H1 (cell line): ENCODE results near the gene MLPH. TPM values are rescaled to one million over a fixed set of nuclear protein-coding genes. Genes with fewer than 3 reads are reported as not detected.

Experiments used
- CTCF ChIA-PET: fragments of 300-600 bp; sonication (Branson Sonifier 250); formaldehyde crosslinking; loops from one replicate; lab custom pipeline; 2021; ENCODE audit not compliant: partially characterized antibody; lab: Charles Lee
- POLR2A ChIA-PET: fragments of 300-600 bp; sonication (Branson Sonifier 250); formaldehyde crosslinking; loops from one replicate; lab custom pipeline; 2021; ENCODE audit warnings: inconsistent platforms; ENCODE audit not compliant: partially characterized antibody; lab: Charles Lee
- DNase-seq, 2 experiments: peaks; one replicate each; pipeline versions ENCODE4 v3.0.0 to v3.0.0-alpha.2; 2010 to 2022; ENCODE audit warnings: low spot score in 2 of 2, low read depth in 1 of 2, mixed read lengths in 1 of 2
- FAIRE-seq: peaks from 2 replicates; lab custom pipeline; 2011; peaks lifted over from hg19 to GRCh38; lab: Jason Lieb, UNC
- H2AFZ ChIP-seq: 2 replicates; pipeline ENCODE4 v1.8.1; 2012; ENCODE audit warnings: low read length, inconsistent platforms
- H2AK5ac ChIP-seq: 2 replicates; pipeline ENCODE4 v1.6.1; 2013; ENCODE audit warnings: low read depth, low read length
- H2BK120ac ChIP-seq: replicated peaks from 2 replicates; pipeline ENCODE3; 2013; ENCODE audit warnings: low read depth, low read length, inconsistent platforms
- H2BK12ac ChIP-seq: 2 replicates; pipeline ENCODE4 v1.6.1; 2013; ENCODE audit warnings: low read depth, low read length
- H2BK15ac ChIP-seq: 2 replicates; pipeline ENCODE4 v1.6.1; 2013; ENCODE audit warnings: low read length
- H2BK20ac ChIP-seq: 2 replicates; pipeline ENCODE4 v1.6.1; 2013; ENCODE audit warnings: low read length
- H2BK5ac ChIP-seq: 2 replicates; pipeline ENCODE4 v1.6.1; 2013; ENCODE audit warnings: low read depth, low read length
- H3K14ac ChIP-seq: 2 replicates; pipeline ENCODE4 v1.6.1; 2013; ENCODE audit warnings: inconsistent platforms; ENCODE audit not compliant: insufficient read length
- H3K18ac ChIP-seq: 2 replicates; pipeline ENCODE4 v1.6.1; 2013; ENCODE audit warnings: low read length; ENCODE audit errors: extremely low read depth
- H3K23ac ChIP-seq: 2 replicates; pipeline ENCODE4 v1.6.1; 2013; ENCODE audit warnings: inconsistent platforms; ENCODE audit not compliant: insufficient read length
- H3K23me2 ChIP-seq: 2 replicates; pipeline ENCODE4 v1.6.1; 2013; ENCODE audit warnings: low read depth, low read length
- H3K27ac ChIP-seq: 2 replicates; pipeline ENCODE4 v1.6.1; 2011; ENCODE audit warnings: low read depth, low read length, inconsistent platforms
- H3K27me3 ChIP-seq, 4 experiments: replicated peaks in 1 of 4; 1 replicate in 1 of 4; 2 replicates in 3 of 4; pipeline versions ENCODE4 v1.6.1 to v1.8.1; 2011 to 2013; ENCODE audit warnings: low read length in 3 of 4, mild to moderate bottlenecking in 3 of 4, inconsistent platforms in 2 of 4, mixed read lengths in 2 of 4, moderate library complexity in 1 of 4; ENCODE audit not compliant: control insufficient read depth in 3 of 4, insufficient read depth in 3 of 4; ENCODE audit errors: extremely low read depth in 1 of 4
- H3K36me3 ChIP-seq, 4 experiments: 2 replicates each; pipeline versions ENCODE4 v1.6.1 to v1.8.1; 2011 to 2013; ENCODE audit warnings: mild to moderate bottlenecking in 4 of 4, low read length in 3 of 4, moderate library complexity in 2 of 4, control low read depth in 1 of 4, inconsistent platforms in 1 of 4; ENCODE audit not compliant: insufficient read depth in 4 of 4, control insufficient read depth in 2 of 4
- H3K4ac ChIP-seq: replicated peaks from 2 replicates; pipeline ENCODE3; 2013; ENCODE audit warnings: low read length, low read depth, mixed read lengths, inconsistent platforms; ENCODE audit not compliant: insufficient read length
- H3K4me1 ChIP-seq, 4 experiments: replicated peaks in 1 of 4; 1 replicate in 1 of 4; 2 replicates in 3 of 4; pipeline versions ENCODE4 v1.6.1 to v1.8.1; 2011 to 2013; ENCODE audit warnings: low read length in 3 of 4, inconsistent platforms in 2 of 4, mixed read lengths in 1 of 4; ENCODE audit not compliant: insufficient read depth in 4 of 4, control insufficient read depth in 3 of 4
- H3K4me2 ChIP-seq, 2 experiments: 2 replicates each; pipeline versions ENCODE4 v1.6.1 to v1.8.1; 2011 to 2013; ENCODE audit warnings: low read depth in 2 of 2, low read length in 2 of 2, control low read depth in 1 of 2, inconsistent platforms in 1 of 2, mild to moderate bottlenecking in 1 of 2; ENCODE audit not compliant: insufficient read depth in 1 of 2
- H3K4me3 ChIP-seq, 4 experiments: fragments of 200-600, 300-600 bp in 1 of 4; sonication (generic), shearing (Covaris generic), sonication (Bioruptor Twin) in 1 of 4; 2 replicates each; pipeline versions ENCODE4 v1.5.1 to v1.8.1; 2011 to 2016; ENCODE audit warnings: low read length in 4 of 4, low read depth in 3 of 4, control low read depth in 2 of 4, inconsistent platforms in 2 of 4, mild to moderate bottlenecking in 2 of 4, mixed read lengths in 1 of 4, moderate library complexity in 1 of 4; ENCODE audit not compliant: insufficient read depth in 2 of 4; ENCODE audit errors: extremely low read depth in 1 of 4
- H3K56ac ChIP-seq: replicated peaks from 2 replicates; pipeline ENCODE3; 2013; ENCODE audit warnings: low read depth, mild to moderate bottlenecking, mixed read lengths, low read length, inconsistent platforms; ENCODE audit not compliant: insufficient read length
- H3K79me1 ChIP-seq: 2 replicates; pipeline ENCODE4 v1.6.1; 2013; ENCODE audit warnings: low read depth, low read length, control low read depth
- H3K79me2 ChIP-seq, 2 experiments: 2 replicates each; pipeline versions ENCODE4 v1.6.1 to v1.8.1; 2012 to 2013; ENCODE audit warnings: low read length in 2 of 2, mild to moderate bottlenecking in 2 of 2, inconsistent platforms in 1 of 2; ENCODE audit not compliant: insufficient read depth in 2 of 2, control insufficient read depth in 1 of 2
- H3K9ac ChIP-seq, 4 experiments: replicated peaks in 1 of 4; 1 replicate in 1 of 4; 2 replicates in 3 of 4; pipeline versions ENCODE4 v1.6.1 to v1.8.1; 2011 to 2013; ENCODE audit warnings: low read depth in 3 of 4, low read length in 3 of 4, control low read depth in 2 of 4, mild to moderate bottlenecking in 2 of 4, moderate library complexity in 2 of 4, inconsistent platforms in 1 of 4; ENCODE audit errors: extremely low read depth in 1 of 4
- H3K9me3 ChIP-seq, 2 experiments: 2 replicates each; pipeline versions ENCODE4 v1.6.1 to v1.8.1; 2012 to 2013; ENCODE audit warnings: mild to moderate bottlenecking in 2 of 2, moderate library complexity in 2 of 2, control low read depth in 1 of 2, inconsistent platforms in 1 of 2, low read depth in 1 of 2, low read length in 1 of 2, mixed read lengths in 1 of 2; ENCODE audit not compliant: insufficient read depth in 2 of 2
- H4K20me1 ChIP-seq, 2 experiments: replicated peaks in 1 of 2; 2 replicates each; pipeline versions ENCODE3 to v1.8.1; 2011 to 2013; ENCODE audit warnings: inconsistent platforms in 2 of 2, low read length in 2 of 2, mild to moderate bottlenecking in 1 of 2; ENCODE audit not compliant: insufficient read depth in 2 of 2, control insufficient read depth in 1 of 2
- H4K5ac ChIP-seq: 2 replicates; pipeline ENCODE4 v1.6.1; 2013; ENCODE audit warnings: low read length, low read depth, mixed read lengths, inconsistent platforms; ENCODE audit not compliant: insufficient read length
- H4K8ac ChIP-seq: 2 replicates; pipeline ENCODE4 v1.8.0; 2013; ENCODE audit warnings: mild to moderate bottlenecking, moderate library complexity, low read length, inconsistent platforms; ENCODE audit not compliant: insufficient read depth; ENCODE audit errors: extremely low read depth
- H4K91ac ChIP-seq: replicated peaks from 2 replicates; pipeline ENCODE3; 2013; ENCODE audit warnings: low read length, mixed read lengths, inconsistent platforms; ENCODE audit not compliant: insufficient read length
- ASH2L ChIP-seq: fragments of 200-600, 300-600 bp; sonication (generic); IDR thresholded peaks from one replicate; pipeline ENCODE4 v1.7.1; 2017; ENCODE audit warnings: low read length
- CBX8 ChIP-seq: fragments of 300-800, 300-1000 bp; sonication (generic); IDR thresholded peaks from 2 replicates; pipeline ENCODE4 v1.7.1; 2016; ENCODE audit warnings: low read depth, low read length, borderline replicate concordance
- HDAC2 ChIP-seq, 2 experiments: fragments of 300-600 bp in 1 of 2; sonication (generic) in 1 of 2; IDR thresholded peaks; 2 replicates each; pipeline ENCODE4 v1.6.1; 2011 to 2012; ENCODE audit warnings: low read depth in 2 of 2, low read length in 2 of 2, mild to moderate bottlenecking in 2 of 2, moderate library complexity in 2 of 2, borderline replicate concordance in 1 of 2, inconsistent platforms in 1 of 2
- KDM1A ChIP-seq: fragments of 200-600, 300-600 bp; sonication (generic); IDR thresholded peaks from 2 replicates; pipeline ENCODE4 v1.7.1; 2016; ENCODE audit warnings: mild to moderate bottlenecking, low read length, borderline replicate concordance
- SP1 ChIP-seq: IDR thresholded peaks from 2 replicates; pipeline ENCODE4 v1.6.1; 2011; ENCODE audit warnings: low read depth, low read length
- SP4 ChIP-seq: IDR thresholded peaks from 2 replicates; pipeline ENCODE4 v1.6.1; 2012; ENCODE audit warnings: low read length, inconsistent platforms
- TCF12 ChIP-seq: IDR thresholded peaks from 2 replicates; pipeline ENCODE4 v1.6.1; 2011; ENCODE audit warnings: low read depth, mild to moderate bottlenecking, low read length
- polyA plus RNA-seq, 7 experiments: library from polyadenylated mRNA; depleted of rRNA in 3 of 7; stranded (reverse) in 5 of 7; unstranded in 2 of 7; fragments of >200 nt in 5 of 7; fragments of 200-250 nt in 2 of 7; gene quantifications; 1 replicate in 5 of 7; 2 replicates in 1 of 7; 4 replicates in 1 of 7; pipeline versions ENCODE4 v1.2.1 to v1.2.3, GENCODE V29; 2011 to 2013; ENCODE audit warnings: missing spikeins in 2 of 7, mixed read lengths in 2 of 7
- total RNA-seq: library from RNA; stranded (reverse); fragmentation: NEBNext Ultra II Directional; extraction: Animal tissue kit (Norgen Biotek cat#: 25700); gene quantifications from 2 replicates; pipeline ENCODE4 v1.2.1, GENCODE V29; 2021

Gene MLPH
- total and polyA plus RNA-seq, 2 of the 8 experiments (the other 6 are each of a cell fraction or from before 2014, with no cell fraction given), result 12.7 to 17.0 TPM

- Histone ChIP-seq H3K36me3 (no peaks in the 10 kb centered on the region), H3K4me1 (peaks cover 9 to 28% (median 22%) of the 10 kb centered on the region in 4 experiments), H3K14ac (no peak overlapping the region), H3K4me3 (peak overlapping the region in 2 of 4 experiments; percentile 53 to 78; a peak in 3 of 8 replicates), H2AK5ac (no peak overlapping the region), H4K20me1 (no peaks in the 10 kb centered on the region), H2BK15ac (no peak overlapping the region), H2BK12ac (no peak overlapping the region), H4K5ac (no peak overlapping the region), H3K9ac (no peak overlapping the region), H3K9me3 (no peaks in the 10 kb centered on the region), H2BK5ac (no peak overlapping the region), H2BK20ac (no peak overlapping the region), H3K23me2 (peaks cover 12% of the 10 kb centered on the region; the same call in 1 of the 2 replicates), H4K8ac (no peak overlapping the region), H3K79me2 (no peaks in the 10 kb centered on the region), H3K56ac (no peak overlapping the region), H2AFZ (no peak overlapping the region), H3K79me1 (no peaks in the 10 kb centered on the region), H4K91ac (no peak overlapping the region), H3K4me2 (peak overlapping the region; percentile 85 to 97), H3K4ac (no peak overlapping the region), H3K27ac (no peak overlapping the region), H3K27me3 (peaks cover 6 to 32% (median 22%) of the 10 kb centered on the region in 4 experiments; a peak in 6 of 7 replicates), H3K23ac (no peak overlapping the region), H2BK120ac (no peak overlapping the region), H3K18ac (no peak overlapping the region)
- CTCF ChIA-PET, result interaction anchor here (1.3 to 7.3 kb wide), 2 partner anchors 11 to 35 kb away, joined by 4 to 48 read pairs; no protein-coding TSS in a partner anchor
- peak; percentile 57 for FAIRE-seq
- no peak for TF ChIP-seq TCF12
- no peak for TF ChIP-seq ASH2L
- TF ChIP-seq SP1, result no peak
- TF ChIP-seq SP4, result no peak
- TF ChIP-seq HDAC2 (IDR thresholded peaks at IDR 0.05; ENCODE audit: borderline replicate concordance in 1 of 2, low read depth in 2 of 2, low read length in 2 of 2), result no peak
- TF ChIP-seq KDM1A, result no peak
- no peak for TF ChIP-seq CBX8
- no peak for DNase-seq
- POLR2A ChIA-PET, result interaction anchor here (0.9 to 2.8 kb wide), 2 partner anchors 10 to 26 kb away, joined by 3 to 16 read pairs; no protein-coding TSS in a partner anchor
Observed at GRCh38 chr2:237485844-237486243, 1.2 kb upstream of the MLPH start.
